ENCODE measurements around the gene VMAC.

Gene VMAC

GRCh38 chr19:5889288-5889971, 15.2 kb upstream of the VMAC start:
- H3K4me3 ChIP-seq (ENCODE audit: low read length), result no peak overlapping the region
- H3K4me1 ChIP-seq (ENCODE audit: control insufficient read depth, insufficient read depth, low read length), result no peaks in the 10 kb centered on the region
- H3K27me3 ChIP-seq (ENCODE audit: control insufficient read depth, insufficient read depth, low read length), result no peaks in the 10 kb centered on the region
- no peak overlapping the region for H3K27ac ChIP-seq (ENCODE audit: low read length)
- WGBS (ENCODE audit: insufficient coverage, insufficient read length), result no CpG with 5 or more reads among the region's 17 CpGs
- no peak for DNase-seq (ENCODE audit: low read depth, low spot score)
- H3K36me3 ChIP-seq (ENCODE audit: control insufficient read depth, insufficient read depth, low read length), result no peaks in the 10 kb centered on the region; the same call in 1 of the 2 replicates
- no peaks in the 10 kb centered on the region for H3K9me3 ChIP-seq (ENCODE audit: control insufficient read depth, insufficient read depth, low read length)

- no peak overlapping the region for H3K27ac ChIP-seq (ENCODE audit: low read length)
- WGBS (ENCODE audit: insufficient coverage, insufficient read length), result no CpG with 5 or more reads among the region's 10 CpGs
- no peak for DNase-seq (ENCODE audit: low read depth, low spot score)
These were observed 14.6 kb upstream of the VMAC start for GRCh38 chr19:5890099-5890498.

GRCh38 chr19:5891572-5891937, 13.1 kb upstream of the VMAC start:
- H3K36me3 ChIP-seq (ENCODE audit: control insufficient read depth, insufficient read depth, low read length), result peaks cover 15% of the 10 kb centered on the region
- H3K4me1 ChIP-seq (ENCODE audit: control insufficient read depth, insufficient read depth, low read length), result no peaks in the 10 kb centered on the region
- H3K9me3 ChIP-seq (ENCODE audit: control insufficient read depth, insufficient read depth, low read length), result no peaks in the 10 kb centered on the region
- no peak overlapping the region for H3K4me3 ChIP-seq (ENCODE audit: low read length)
- no peak for DNase-seq (ENCODE audit: low read depth, low spot score)
- no peak overlapping the region for H3K27ac ChIP-seq (ENCODE audit: low read length)
- WGBS (ENCODE audit: insufficient coverage, insufficient read length), result no CpG with 5 or more reads among the region's 4 CpGs
- H3K27me3 ChIP-seq (ENCODE audit: control insufficient read depth, insufficient read depth, low read length), result no peaks in the 10 kb centered on the region

More at GRCh38 chr19:5890099-5890498, 14.6 kb upstream of the VMAC start:
- no peaks in the 10 kb centered on the region for H3K4me1 ChIP-seq (ENCODE audit: control insufficient read depth, insufficient read depth, low read length)
- H3K9me3 ChIP-seq (ENCODE audit: control insufficient read depth, insufficient read depth, low read length), result no peaks in the 10 kb centered on the region
- no peak overlapping the region for H3K4me3 ChIP-seq (ENCODE audit: low read length)
- peaks cover 2% of the 10 kb centered on the region; the same call in 1 of the 2 replicates for H3K36me3 ChIP-seq (ENCODE audit: control insufficient read depth, insufficient read depth, low read length)
- H3K27me3 ChIP-seq (ENCODE audit: control insufficient read depth, insufficient read depth, low read length), result no peaks in the 10 kb centered on the region

GRCh38 chr19:5891938-5892771, 12.5 kb upstream of the VMAC start:
- Histone ChIP-seq H3K4me3 (ENCODE audit: low read length) (no peak overlapping the region), H3K9me3 (ENCODE audit: control insufficient read depth, insufficient read depth, low read length) (no peaks in the 10 kb centered on the region), H3K27me3 (ENCODE audit: control insufficient read depth, insufficient read depth, low read length) (no peaks in the 10 kb centered on the region), H3K27ac (ENCODE audit: low read length) (no peak overlapping the region), H3K4me1 (ENCODE audit: control insufficient read depth, insufficient read depth, low read length) (no peaks in the 10 kb centered on the region), H3K36me3 (ENCODE audit: control insufficient read depth, insufficient read depth, low read length) (peaks cover 15% of the 10 kb centered on the region)
- DNase-seq (ENCODE audit: low read depth, low spot score), result no peak
- WGBS (ENCODE audit: insufficient coverage, insufficient read length), result no CpG with 5 or more reads among the region's 48 CpGs

GRCh38 chr19:5892772-5893275, 11.8 kb upstream of the VMAC start:
- no peak for DNase-seq (ENCODE audit: low read depth, low spot score)
- Histone ChIP-seq H3K4me1 (ENCODE audit: control insufficient read depth, insufficient read depth, low read length) (no peaks in the 10 kb centered on the region), H3K4me3 (ENCODE audit: low read length) (no peak overlapping the region), H3K27me3 (ENCODE audit: control insufficient read depth, insufficient read depth, low read length) (no peaks in the 10 kb centered on the region), H3K27ac (ENCODE audit: low read length) (no peak overlapping the region), H3K36me3 (ENCODE audit: control insufficient read depth, insufficient read depth, low read length) (peaks cover 15% of the 10 kb centered on the region), H3K9me3 (ENCODE audit: control insufficient read depth, insufficient read depth, low read length) (no peaks in the 10 kb centered on the region)
- no CpG with 5 or more reads among the region's 15 CpGs for WGBS (ENCODE audit: insufficient coverage, insufficient read length)

GRCh38 chr19:5893296-5893903, 11.3 kb upstream of the VMAC start:
- no peak overlapping the region for H3K4me3 ChIP-seq (ENCODE audit: low read length)
- H3K27ac ChIP-seq (ENCODE audit: low read length), result no peak overlapping the region
- no CpG with 5 or more reads among the region's 13 CpGs for WGBS (ENCODE audit: insufficient coverage, insufficient read length)
- H3K27me3 ChIP-seq (ENCODE audit: control insufficient read depth, insufficient read depth, low read length), result no peaks in the 10 kb centered on the region
- H3K4me1 ChIP-seq (ENCODE audit: control insufficient read depth, insufficient read depth, low read length), result no peaks in the 10 kb centered on the region
- no peak for DNase-seq (ENCODE audit: low read depth, low spot score)
- H3K36me3 ChIP-seq (ENCODE audit: control insufficient read depth, insufficient read depth, low read length), result peaks cover 15% of the 10 kb centered on the region
- H3K9me3 ChIP-seq (ENCODE audit: control insufficient read depth, insufficient read depth, low read length), result no peaks in the 10 kb centered on the region

GRCh38 chr19:5893907-5894703, 10.6 kb upstream of the VMAC start:
- Histone ChIP-seq H3K36me3 (ENCODE audit: control insufficient read depth, insufficient read depth, low read length) (peaks cover 15% of the 10 kb centered on the region), H3K27ac (ENCODE audit: low read length) (no peak overlapping the region), H3K4me3 (ENCODE audit: low read length) (no peak overlapping the region), H3K9me3 (ENCODE audit: control insufficient read depth, insufficient read depth, low read length) (no peaks in the 10 kb centered on the region), H3K27me3 (ENCODE audit: control insufficient read depth, insufficient read depth, low read length) (no peaks in the 10 kb centered on the region), H3K4me1 (ENCODE audit: control insufficient read depth, insufficient read depth, low read length) (no peaks in the 10 kb centered on the region)
- no CpG with 5 or more reads among the region's 28 CpGs for WGBS (ENCODE audit: insufficient coverage, insufficient read length)
- no peak for DNase-seq (ENCODE audit: low read depth, low spot score)

GRCh38 chr19:5894704-5895349, 9.8 kb upstream of the VMAC start:
- Histone ChIP-seq H3K4me3 (ENCODE audit: low read length) (no peak overlapping the region), H3K4me1 (ENCODE audit: control insufficient read depth, insufficient read depth, low read length) (no peaks in the 10 kb centered on the region), H3K36me3 (ENCODE audit: control insufficient read depth, insufficient read depth, low read length) (peaks cover 15% of the 10 kb centered on the region), H3K27ac (ENCODE audit: low read length) (no peak overlapping the region), H3K9me3 (ENCODE audit: control insufficient read depth, insufficient read depth, low read length) (no peaks in the 10 kb centered on the region), H3K27me3 (ENCODE audit: control insufficient read depth, insufficient read depth, low read length) (no peaks in the 10 kb centered on the region)
- no peak for DNase-seq (ENCODE audit: low read depth, low spot score)
- no CpG with 5 or more reads among the region's 28 CpGs for WGBS (ENCODE audit: insufficient coverage, insufficient read length)

GRCh38 chr19:5895409-5895808, 9.3 kb upstream of the VMAC start:
- peaks cover 15% of the 10 kb centered on the region for H3K36me3 ChIP-seq (ENCODE audit: control insufficient read depth, insufficient read depth, low read length)
- no CpG with 5 or more reads among the region's 15 CpGs for WGBS (ENCODE audit: insufficient coverage, insufficient read length)
- H3K4me1 ChIP-seq (ENCODE audit: control insufficient read depth, insufficient read depth, low read length), result no peaks in the 10 kb centered on the region
- H3K27me3 ChIP-seq (ENCODE audit: control insufficient read depth, insufficient read depth, low read length), result no peaks in the 10 kb centered on the region
- no peak overlapping the region for H3K27ac ChIP-seq (ENCODE audit: low read length)
- DNase-seq (ENCODE audit: low read depth, low spot score), result no peak
- no peaks in the 10 kb centered on the region for H3K9me3 ChIP-seq (ENCODE audit: control insufficient read depth, insufficient read depth, low read length)
- H3K4me3 ChIP-seq (ENCODE audit: low read length), result no peak overlapping the region
